ENCODE results near the gene CACNG1. TPM values are rescaled to one million over a fixed set of nuclear protein-coding genes. Genes with fewer than 3 reads are reported as not detected.

CACNG1 gene
- polyA plus RNA-seq, 3 donors, result not detected

GRCh38 chr17:67050471-67051154 is 6.3 kb downstream of the CACNG1 start:
- DNase-seq (ENCODE audit: low read depth in 3 of 3, low spot score in 2 of 3), result no peak

- DNase-seq (ENCODE audit: low read depth in 3 of 3, low spot score in 2 of 3), result no peak
Measured at GRCh38 chr17:67051155-67051538, 6.8 kb downstream of the CACNG1 start.

GRCh38 chr17:67051837-67052236 is 7.5 kb downstream of the CACNG1 start:
- no peak for DNase-seq (ENCODE audit: low read depth in 3 of 3, low spot score in 2 of 3)

GRCh38 chr17:67052720-67053437 is 8.5 kb downstream of the CACNG1 start:
- no peak for DNase-seq (ENCODE audit: low read depth in 3 of 3, low spot score in 2 of 3)

GRCh38 chr17:67053438-67054000 is 9.2 kb downstream of the CACNG1 start:
- no peak for DNase-seq (ENCODE audit: low read depth in 3 of 3, low spot score in 2 of 3)

- DNase-seq (ENCODE audit: low read depth in 3 of 3, low spot score in 2 of 3), result no peak
Measured at GRCh38 chr17:67054011-67054591, 9.7 kb downstream of the CACNG1 start.

GRCh38 chr17:67054608-67055007 is 10.3 kb downstream of the CACNG1 start:
- DNase-seq (ENCODE audit: low read depth in 3 of 3, low spot score in 2 of 3), result no peak

- DNase-seq (ENCODE audit: low read depth in 3 of 3, low spot score in 2 of 3), result no peak
Measured at GRCh38 chr17:67055041-67055443, 10.7 kb downstream of the CACNG1 start.

- DNase-seq (ENCODE audit: low read depth in 3 of 3, low spot score in 2 of 3), result no peak
Measured at GRCh38 chr17:67055811-67056745, 11.7 kb downstream of the CACNG1 start.

GRCh38 chr17:67056746-67057490 is 12.6 kb downstream of the CACNG1 start:
- no peak for DNase-seq (ENCODE audit: low read depth in 3 of 3, low spot score in 2 of 3)

- no peak for DNase-seq (ENCODE audit: low read depth in 3 of 3, low spot score in 2 of 3)
Measured at GRCh38 chr17:67058036-67058435, 13.7 kb downstream of the CACNG1 start.

GRCh38 chr17:67059372-67059771 is 15.0 kb downstream of the CACNG1 start:
- no peak for DNase-seq (ENCODE audit: low read depth in 3 of 3, low spot score in 2 of 3)

GRCh38 chr17:67063141-67063540 is 18.8 kb downstream of the CACNG1 start:
- no peak for DNase-seq (ENCODE audit: low read depth in 3 of 3, low spot score in 2 of 3)

GRCh38 chr17:67066717-67067116 is 22.4 kb downstream of the CACNG1 start:
- no peak for DNase-seq (ENCODE audit: low read depth in 3 of 3, low spot score in 2 of 3)

GRCh38 chr17:67067571-67068482 is 23.5 kb downstream of the CACNG1 start:
- DNase-seq (ENCODE audit: low read depth in 3 of 3, low spot score in 2 of 3), result no peak

GRCh38 chr17:67068999-67069398 is 24.6 kb downstream of the CACNG1 start:
- no peak for DNase-seq (ENCODE audit: low read depth in 3 of 3, low spot score in 2 of 3)

- no peak for DNase-seq (ENCODE audit: low read depth in 3 of 3, low spot score in 2 of 3)
Measured at GRCh38 chr17:67069603-67070136, 25.3 kb downstream of the CACNG1 start.

- DNase-seq (ENCODE audit: low read depth in 3 of 3, low spot score in 2 of 3), result no peak
Measured at GRCh38 chr17:67071595-67071994, 27.2 kb downstream of the CACNG1 start.

GRCh38 chr17:67072885-67073284 is 28.5 kb downstream of the CACNG1 start:
- DNase-seq (ENCODE audit: low read depth in 3 of 3, low spot score in 2 of 3), result no peak

Data from right renal cortex interstitium (tissue), 3 donors.